ENCODE data around the gene PRKCH.

Gene PRKCH

DNA sequence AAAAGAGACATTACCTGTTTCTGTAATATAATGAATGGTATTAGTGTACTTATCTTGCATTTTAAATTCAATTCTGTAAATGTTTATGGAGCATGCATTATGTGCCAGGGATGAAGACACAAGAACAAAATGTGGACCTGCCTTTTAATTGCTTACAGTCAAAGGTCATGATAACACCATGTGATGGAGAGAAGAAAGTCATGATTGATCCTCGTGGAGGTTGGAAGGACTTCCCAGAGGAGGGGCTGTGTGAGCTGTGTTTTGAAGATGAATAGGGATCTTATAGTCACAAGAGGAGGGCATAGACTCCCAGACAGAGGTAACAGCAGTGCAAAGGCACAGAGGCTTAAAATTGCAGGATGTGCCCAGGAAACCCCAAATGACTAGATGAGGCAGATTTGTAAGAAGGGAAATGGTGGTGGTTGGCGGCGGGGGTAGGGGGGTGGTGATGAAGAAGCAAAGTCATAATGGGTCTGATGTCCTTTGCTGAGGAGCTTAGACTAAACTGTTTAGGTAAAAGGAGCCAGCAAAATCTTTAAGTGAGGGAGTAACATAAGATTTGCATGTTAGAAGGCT lies 151.5 kb downstream of the PRKCH start:
- no peak for DNase-seq (ENCODE audit: extremely low read depth, low read depth)
- TF ChIP-seq, protein P1, sequence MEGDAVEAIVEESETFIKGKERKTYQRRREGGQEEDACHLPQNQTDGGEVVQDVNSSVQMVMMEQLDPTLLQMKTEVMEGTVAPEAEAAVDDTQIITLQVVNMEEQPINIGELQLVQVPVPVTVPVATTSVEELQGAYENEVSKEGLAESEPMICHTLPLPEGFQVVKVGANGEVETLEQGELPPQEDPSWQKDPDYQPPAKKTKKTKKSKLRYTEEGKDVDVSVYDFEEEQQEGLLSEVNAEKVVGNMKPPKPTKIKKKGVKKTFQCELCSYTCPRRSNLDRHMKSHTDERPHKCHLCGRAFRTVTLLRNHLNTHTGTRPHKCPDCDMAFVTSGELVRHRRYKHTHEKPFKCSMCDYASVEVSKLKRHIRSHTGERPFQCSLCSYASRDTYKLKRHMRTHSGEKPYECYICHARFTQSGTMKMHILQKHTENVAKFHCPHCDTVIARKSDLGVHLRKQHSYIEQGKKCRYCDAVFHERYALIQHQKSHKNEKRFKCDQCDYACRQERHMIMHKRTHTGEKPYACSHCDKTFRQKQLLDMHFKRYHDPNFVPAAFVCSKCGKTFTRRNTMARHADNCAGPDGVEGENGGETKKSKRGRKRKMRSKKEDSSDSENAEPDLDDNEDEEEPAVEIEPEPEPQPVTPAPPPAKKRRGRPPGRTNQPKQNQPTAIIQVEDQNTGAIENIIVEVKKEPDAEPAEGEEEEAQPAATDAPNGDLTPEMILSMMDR (IDR thresholded peaks at IDR 0.05; ENCODE audit: low read depth, low read length): no peak

DNA sequence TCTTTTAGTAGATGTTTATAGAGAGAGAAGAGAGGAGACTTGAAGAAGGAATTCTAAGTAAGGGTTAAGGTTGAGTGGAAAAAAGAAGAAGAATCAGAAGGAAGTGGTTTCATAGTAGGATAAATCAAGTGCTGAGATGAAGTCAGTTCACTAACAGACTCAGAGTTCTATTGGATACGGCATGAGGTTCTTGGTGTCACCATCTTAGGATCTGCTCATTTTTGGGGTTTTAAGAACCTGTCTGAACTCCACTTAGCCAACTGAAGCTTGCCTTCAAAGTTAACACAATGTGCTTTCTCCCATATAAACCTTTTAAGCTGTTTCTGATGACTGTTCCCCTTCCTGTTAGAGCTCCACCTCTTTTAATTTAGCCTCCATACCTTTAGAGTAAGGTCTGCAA lies 152.6 kb downstream of the PRKCH start:
- TF ChIP-seq, protein P1 (IDR thresholded peaks at IDR 0.05; ENCODE audit: low read depth, low read length): no peak
- no peak for DNase-seq (ENCODE audit: extremely low read depth, low read depth)

DNA sequence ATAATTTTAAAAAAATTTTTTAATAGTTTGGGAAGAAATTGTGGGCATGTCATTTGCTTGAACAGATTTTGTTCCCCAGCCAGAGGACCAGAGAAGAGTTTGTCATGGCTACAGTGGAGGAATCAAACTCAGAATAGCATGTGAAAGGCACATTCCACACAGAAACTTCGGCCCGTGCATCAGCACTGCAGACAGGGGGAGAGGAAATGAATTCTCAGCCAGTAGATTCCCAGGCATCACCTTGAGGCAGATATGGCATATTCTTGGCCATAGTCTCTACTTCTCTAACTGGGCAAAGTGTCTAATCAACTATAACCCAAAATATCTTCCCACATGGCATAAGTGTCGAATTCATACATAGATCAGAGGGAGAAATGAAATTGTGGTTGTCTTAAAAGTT lies 153.3 kb downstream of the PRKCH start:
- TF ChIP-seq, protein P1 (IDR thresholded peaks at IDR 0.05; ENCODE audit: low read depth, low read length): no peak
- no peak for DNase-seq (ENCODE audit: extremely low read depth, low read depth)

DNA sequence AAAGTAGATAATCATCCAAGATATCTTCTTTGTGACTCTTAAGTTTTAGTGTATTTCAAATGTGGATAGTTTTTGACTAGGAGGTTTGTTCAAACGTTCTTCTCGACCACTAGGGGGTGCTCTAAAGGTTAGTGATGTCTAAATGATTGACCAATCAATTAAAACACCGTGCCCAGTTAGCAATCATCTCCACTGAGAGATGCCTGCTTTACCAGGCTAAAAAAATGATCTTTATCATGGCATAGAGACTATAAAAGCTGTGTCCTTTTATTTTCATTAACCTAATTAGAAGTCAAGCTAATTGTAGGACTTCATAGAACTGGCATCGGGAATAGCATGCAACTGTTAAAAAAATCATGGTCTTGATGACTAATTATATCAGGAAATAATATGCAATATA lies 153.9 kb downstream of the PRKCH start:
- no peak for DNase-seq (ENCODE audit: extremely low read depth, low read depth)

DNA sequence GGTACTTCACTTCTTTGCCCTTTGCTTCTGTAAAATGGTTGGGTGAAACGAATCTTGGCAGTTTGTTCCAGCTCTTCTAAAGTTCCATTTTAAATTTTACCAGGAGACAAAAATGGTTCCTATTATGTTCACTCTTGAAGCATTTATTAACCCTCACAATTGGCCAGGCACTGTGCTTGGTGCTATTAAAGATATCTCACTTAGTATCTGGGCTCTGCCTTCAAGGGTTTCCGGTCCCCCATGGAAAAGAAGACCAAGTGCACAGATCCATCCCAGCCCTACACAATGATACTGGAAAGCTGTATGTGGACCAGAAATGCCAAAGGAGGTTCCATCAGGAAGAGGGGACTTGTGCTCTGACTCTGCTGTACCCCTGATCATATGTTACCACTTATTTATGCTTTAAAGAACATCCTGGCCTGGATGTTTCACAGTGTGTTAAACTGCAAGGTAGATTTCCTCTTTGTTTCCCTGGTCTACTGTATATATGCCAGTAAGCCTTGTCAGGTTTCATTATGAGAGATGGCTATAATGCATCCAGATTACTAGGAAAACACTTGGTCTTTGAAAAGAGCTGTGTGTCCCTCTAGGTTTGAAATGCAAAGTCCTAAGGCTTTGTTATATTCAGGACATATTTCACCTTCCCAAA lies 154.8 kb downstream of the PRKCH start:
- TF ChIP-seq, protein P1 (IDR thresholded peaks at IDR 0.05; ENCODE audit: low read depth, low read length): no peak
- no peak for DNase-seq (ENCODE audit: extremely low read depth, low read depth)

More for the DNA sequence above, 153.9 kb downstream of the PRKCH start:
- TF ChIP-seq, protein P1 (IDR thresholded peaks at IDR 0.05; ENCODE audit: low read depth, low read length): peak; percentile 55

DNA sequence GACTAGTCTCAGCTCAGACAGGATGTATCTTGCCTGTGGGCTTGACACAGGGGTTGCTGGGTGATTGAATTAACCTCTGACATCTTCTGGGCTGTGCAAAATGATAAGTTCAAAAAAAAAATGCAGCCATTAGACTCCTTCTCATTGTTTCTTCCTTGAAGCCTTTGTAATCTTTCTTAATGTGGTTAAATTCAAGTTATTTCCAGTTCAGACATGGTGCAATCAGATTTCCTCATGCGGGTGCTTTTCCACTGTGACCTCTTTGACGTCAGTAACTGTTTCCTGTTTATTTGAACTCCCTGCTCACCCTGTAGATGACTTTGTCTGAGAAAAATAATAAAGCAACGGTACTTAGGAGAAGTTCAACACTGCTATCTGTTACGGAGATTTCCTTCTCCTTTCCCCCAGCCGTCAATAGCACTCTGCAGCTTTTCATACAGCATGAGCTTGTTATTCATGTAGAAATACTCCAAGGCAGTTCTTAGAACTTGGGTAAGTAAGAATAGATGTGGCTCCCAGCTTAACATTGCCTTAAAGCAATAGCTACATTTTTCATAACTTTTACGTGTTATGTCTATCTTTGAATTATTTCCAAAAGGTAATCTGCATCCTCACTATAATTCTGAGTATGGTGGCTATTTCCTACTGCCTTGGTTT lies 155.5 kb downstream of the PRKCH start:
- TF ChIP-seq, protein P1 (IDR thresholded peaks at IDR 0.05; ENCODE audit: low read depth, low read length): no peak
- DNase-seq (ENCODE audit: extremely low read depth, low read depth): peak; percentile 88

Data from AG09319 (cell line).